Stimulated activated CD4-positive, alpha-beta T cell treated with anti-CD3 and anti-CD28 coated beads, Interleukin-4, amount 100 ng/mL, for 4 hours (primary cell): ENCODE data around the gene C10orf67.
"Not testable (repeated sequence)": the region's sequence is repeated elsewhere in the genome, so short reads cannot be mapped to it uniquely, and the experiment has no call there.

ENCODE experiments used
- DNase-seq, 2 experiments: peaks; one replicate each; pipeline ENCODE4 v3.0.0-alpha.2; 2020

Gene C10orf67

DNA sequence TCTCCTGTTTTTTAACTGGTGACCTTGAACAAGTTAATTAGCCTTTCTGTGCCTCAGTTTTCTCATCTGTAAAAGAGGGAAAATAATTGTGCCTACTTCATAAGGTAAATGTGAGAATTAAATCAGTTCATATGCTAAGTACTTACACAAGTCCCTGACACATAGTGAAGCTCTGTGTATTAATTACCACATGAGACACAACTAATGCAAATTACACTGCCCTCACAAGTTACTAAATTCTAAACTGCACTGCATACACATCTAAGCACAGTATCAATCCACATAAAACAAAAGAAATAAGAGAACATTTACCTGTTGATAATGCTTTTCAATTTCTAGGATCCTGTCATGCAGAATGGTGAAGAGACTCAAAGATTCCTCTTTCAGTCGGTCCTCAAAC is 22.5 kb downstream of the C10orf67 start:
- no peak for DNase-seq

DNA sequence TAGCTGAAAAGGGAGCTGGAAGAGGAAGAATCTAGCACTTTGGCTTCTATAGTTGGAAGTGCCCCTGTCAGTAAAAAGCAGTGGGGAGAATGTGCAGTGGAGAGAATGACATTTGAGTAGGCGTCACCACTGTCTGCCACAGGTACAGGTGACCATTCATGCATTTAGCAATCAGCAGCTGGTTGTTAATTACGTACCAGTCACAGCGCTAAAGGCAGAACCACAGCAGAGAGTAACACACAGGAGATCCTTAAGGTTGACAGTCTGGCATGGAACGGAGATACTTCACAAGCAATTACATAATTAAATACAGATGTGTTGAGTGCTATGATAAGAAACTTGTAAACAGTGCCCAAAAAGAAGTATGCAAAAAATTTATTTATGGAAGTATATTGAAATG is 24.8 kb downstream of the C10orf67 start:
- no peak for DNase-seq

DNA sequence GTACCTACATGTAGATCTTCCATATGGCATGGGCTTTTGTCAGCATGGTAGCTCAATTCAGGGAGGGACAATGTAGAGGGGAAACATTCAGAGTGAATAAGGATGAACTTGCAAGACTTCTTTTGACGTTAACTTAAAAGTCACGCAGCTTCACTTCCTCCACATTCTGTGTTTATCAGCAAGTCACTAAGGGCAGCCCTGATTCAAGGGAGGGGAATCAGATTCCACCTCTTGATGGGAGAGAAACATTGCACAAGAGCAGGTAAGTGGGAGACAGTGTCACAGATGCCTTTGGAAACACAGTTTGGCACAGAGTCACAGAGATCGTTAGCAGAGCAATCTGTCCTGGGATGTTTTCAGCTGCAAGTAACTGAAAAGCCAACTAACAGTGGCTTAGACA is 26.2 kb downstream of the C10orf67 start:
- no peak for DNase-seq

DNA sequence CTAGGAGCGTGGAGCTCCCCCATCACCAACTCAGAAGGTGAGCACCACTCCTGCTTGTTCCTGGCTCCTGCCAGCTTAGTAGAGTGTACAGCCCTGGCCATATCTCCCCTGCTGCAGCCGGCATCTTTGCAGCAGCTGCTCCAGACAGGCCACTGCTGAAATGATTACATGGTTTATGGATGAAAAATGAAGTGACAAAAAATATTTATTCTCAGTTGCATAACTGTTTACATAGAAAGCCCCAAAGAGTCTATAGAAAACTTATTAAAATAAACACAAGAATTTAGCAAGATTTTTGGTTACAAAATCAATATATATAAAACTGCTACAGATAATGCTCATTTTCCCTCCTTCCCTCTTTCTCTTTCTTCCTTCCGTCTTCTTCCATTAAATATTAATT is 27.2 kb downstream of the C10orf67 start:
- DNase-seq = no peak

DNA sequence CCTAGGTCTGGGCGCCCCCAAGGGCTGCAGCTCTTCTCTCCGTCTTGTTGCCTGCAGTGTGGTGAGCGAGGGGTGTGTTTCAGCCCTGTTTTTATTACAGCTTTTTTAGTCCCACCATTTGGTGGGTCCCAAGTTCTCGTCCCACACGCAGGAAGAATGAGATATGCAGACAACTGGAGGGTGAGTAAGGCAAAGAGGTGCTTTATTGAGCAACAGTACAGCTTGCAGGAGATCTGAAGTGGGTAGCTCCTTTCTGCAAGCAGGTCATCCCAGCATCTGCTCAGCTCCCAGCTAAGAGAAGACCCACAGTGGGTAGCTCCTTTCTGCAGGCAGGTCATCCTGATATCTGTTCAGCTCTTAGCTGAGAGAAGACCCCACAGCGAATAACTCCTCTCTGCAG is 28.2 kb downstream of the C10orf67 start:
- no peak for DNase-seq

DNA sequence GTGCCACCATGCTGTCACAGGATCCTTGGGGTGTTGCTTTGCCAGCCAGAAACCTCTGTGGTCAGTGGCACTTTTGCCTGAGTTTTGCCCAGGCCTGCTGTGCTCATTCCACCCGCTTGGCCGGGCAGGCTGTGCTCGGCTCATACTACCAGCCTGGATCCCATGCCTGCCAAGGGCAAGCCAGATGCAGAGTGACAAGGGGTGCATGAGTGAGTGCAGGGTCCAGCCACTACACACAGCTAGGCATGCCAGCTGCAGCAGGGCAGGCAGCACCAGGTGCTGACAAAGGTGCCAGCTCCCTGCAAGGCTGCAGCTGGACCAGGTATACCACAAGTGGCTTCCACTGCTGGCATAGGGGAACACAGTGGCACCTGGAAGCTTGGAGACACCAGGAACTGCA is 28.6 kb downstream of the C10orf67 start:
- DNase-seq = no peak

DNA sequence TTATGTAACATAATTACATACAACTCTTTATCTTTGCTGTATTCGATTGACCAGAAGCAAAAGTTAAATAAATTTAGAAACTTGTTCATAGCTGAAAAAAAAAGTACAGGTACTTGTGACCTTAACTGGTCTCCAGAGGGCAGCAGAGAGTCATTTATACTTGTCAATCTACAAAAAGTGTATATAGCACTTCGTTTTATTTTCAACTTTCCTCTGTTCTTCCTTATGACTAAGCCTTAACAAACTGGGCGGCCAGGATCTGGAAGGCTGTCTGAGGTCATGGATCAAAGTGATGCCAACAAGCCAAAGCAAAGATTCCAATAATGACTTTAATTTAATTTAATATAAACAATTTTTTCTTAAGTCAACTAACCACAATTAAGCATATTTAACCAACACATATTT is 29.8 kb downstream of the C10orf67 start:
- peak; percentile 15 to 27 for DNase-seq

DNA sequence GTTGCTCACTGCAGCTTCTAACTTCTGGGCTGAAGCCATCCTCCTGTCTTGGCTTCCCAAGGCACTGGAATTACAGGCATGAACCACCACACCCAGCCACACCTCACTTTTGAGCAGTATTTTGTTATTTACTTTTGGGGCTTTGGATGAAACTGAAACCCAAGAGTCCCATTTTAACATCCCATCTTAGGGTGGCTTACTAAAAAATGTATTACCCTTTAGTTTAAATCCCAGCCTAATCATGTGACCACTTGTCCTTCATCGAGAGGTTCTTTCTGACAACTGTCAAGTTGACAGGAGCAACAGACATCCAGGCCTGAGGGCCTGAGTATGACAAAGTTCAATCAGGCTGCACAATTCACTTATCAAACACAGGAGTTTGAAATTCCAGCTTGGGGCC is 33.6 kb downstream of the C10orf67 start:
- DNase-seq = no peak

DNA sequence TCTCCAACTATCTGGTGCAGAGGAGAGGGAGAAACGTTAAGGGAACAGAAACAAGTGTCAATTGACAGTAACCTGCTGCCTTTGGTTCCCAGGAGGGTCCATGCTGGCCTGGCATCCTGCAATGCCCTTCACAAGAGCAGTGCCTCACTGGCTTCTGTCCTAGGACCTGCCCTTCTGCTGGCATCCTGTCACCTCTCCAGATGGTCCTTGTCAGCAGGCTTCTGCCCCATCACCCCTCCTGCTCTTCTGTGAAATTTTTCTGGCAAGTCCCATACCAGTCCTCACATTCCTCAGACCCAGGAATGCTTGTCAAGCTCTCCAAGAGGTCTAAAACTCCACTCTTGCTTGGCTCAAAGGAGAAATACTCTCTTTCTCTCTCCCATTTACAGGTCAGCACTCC is 34.2 kb downstream of the C10orf67 start:
- DNase-seq = no peak

DNA sequence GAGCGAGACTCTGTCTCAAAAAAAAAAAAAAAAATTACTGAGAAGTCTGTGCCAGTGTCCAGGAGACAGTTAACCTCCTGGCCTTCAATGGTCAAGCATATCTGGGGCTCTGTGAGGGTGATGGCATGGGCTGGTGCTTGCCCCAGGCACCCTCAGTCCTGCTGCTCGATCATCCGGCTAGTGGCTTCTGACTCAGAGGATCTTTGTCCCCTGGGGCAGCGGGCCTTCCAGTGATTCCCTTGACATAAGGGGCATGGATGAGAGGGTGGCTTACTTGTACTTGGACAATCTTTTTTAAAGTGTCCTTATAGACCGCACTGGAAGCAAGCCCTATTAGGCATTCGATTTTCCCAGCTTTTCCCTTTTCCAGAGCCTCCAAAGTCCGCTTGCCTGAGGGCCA is 44.6 kb downstream of the C10orf67 start:
- DNase-seq = not testable (repeated sequence)

DNA sequence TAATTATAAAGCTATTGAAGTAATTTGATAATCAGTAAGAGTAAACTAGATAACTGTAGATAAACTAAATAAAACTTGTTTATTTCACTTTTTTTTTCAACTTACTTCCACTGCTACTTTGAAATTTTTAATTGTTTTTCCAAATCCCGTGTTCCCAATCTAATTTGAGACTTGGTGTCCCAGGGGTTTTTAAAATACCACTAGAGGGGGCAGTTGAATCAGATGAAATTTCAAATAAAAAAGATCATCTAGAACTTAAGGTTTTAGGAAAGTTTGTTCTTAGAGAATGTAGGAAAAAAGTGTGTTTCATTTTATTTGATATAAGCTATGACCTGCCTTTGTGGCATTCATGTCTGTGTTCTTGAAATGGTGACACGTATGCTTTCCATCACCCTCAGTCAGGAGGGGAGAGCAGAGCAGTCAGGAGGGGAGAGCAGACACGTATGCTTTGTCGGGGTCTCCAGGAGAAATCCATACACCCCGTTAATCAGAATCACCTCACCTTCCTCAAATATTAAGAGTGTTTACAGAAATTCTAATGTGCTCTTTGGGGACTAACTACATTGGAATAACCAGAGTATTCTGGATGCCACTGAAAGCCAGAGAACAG is 49.9 kb downstream of the C10orf67 start:
- no peak for DNase-seq

DNA sequence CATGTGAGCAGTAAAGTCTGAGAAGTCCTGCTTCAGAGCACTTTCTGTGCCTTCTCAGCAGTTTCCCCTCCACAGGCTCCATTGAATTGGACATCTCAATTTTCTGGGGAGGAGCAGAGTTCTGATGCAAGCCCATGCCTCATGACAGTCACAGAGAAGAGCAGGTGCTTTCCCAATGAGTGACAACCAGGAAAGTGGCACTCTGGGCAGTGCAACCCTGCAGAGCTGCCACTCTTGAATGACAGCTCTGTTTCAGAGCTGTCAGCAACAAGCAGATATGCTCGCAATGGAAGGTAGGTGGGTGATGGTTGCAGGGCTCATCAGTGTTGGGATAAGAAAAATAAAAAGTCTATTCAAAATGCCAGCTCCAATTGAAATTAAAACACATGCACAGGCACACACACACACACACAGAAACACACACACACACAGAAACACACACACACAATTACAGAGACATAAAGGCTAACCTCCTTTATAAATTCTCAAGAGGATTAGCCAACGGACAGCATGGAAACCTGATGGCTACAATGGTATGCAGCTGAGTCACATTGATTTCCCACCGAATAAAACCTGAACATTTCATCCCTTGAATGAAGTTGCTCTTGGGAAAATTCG is 50.5 kb downstream of the C10orf67 start:
- no peak for DNase-seq

DNA sequence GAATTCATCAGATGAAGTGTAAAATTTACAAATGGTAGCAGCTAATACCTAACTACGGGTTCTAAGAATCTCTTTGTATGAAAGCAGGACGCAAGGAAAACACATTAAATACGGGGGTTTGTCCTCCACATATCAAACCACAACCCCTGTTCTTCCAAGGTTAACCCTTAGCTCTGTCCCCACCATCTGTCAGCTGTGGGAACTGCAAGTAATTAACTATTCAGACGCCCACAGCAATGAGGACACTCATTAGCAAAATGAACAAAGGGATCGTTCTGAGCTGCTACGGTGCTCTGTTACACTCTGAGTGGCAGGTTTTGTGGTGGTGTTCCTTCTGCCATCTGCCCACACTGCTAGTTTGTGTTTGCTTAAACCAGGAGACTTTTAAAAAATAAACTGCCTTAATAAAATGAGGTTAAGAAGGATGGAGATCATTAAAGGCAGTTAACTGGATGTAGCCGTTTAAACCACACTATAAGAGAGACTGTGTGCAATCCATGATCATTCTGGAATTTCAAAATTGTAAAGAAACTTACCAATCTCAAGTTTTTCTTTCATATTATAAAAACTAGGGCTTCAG is 51.4 kb downstream of the C10orf67 start:
- peak in 1 of 2 experiments; percentile 9 for DNase-seq

DNA sequence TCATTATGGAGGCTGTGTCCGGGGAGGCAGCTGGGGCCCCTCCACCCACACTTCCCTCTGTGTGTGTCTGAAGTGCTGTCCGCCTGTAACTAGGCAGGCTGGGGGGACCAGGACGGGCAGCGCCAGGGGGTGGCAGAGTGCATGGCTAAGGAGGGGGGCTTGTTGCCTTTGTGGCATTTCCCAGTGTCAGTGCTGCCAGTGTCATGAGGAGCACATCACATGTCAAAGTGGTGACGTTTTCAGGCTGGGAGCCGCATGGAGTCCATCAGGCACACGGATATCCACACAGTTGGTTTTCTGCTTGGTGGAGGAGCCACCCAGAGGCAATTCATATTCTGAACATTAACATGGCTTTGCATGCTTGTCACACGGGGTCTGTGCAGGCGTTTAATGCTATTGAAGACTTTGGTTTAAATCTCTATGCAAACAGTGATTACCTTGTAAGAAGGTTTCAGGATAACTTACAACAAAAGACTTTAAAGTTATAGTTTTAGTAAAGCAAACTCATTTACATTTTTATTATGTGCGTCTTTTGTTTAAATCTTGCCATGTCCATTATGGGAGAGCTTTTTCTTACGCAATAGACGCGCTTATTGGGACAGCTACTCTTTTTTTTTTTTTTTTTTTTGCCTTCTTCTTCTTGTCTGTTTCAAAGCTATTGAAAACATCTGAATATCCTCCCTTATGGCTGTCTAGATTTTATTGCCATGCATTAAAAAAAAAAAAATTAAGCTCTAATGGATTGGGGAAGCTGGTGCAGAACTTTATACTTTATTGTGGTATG is 52.9 kb downstream of the C10orf67 start:
- no peak for DNase-seq

DNA sequence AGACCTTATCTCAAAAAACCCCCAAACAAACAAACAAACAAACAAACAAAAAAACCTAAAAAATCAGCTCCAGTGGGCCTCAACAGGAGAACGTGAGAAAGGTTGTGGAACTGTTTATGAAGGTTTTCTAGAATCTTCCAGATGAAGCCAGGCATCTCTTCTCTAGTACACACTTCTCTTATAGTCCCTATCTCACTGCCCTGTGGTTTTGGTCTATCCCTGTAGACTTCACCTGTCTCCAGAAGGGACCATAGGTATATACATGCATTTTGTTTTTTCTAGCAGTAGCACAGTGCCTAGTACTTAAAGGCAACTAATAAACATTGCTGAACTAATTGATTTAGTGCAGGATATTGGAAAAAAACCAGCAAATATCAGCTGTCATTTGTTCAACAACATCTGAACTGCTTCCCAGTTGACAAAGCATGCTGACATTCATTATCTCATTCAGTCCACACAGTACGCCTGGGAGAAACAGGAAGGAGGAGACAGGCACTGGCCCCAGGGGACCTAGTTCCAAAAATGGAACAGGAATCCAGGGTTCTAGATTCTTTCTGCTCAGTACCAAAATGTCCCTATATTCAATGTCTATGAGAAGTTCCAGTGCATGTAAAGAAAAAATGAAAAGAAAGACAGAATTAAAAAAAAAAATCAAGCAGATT is 59.8 kb downstream of the C10orf67 start:
- no peak for DNase-seq

DNA sequence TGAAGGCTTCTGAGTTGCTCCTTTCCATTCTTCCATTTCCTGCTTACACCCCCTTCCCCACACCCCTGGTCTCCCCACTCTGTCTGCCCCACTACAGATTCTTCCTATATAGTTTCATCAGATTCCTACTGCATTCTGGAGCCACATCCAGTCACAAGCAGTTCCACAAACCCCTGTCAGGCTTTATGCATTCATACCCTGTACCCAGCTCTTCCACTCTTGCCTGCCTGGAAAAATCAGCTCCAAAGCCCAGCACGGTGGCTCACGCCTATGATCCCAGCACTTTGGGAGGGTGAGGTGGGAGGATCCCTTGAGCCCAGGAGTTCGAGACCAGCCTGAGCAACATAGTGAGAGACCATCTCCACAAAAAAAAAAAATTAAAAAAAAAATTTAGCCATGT is 60.4 kb downstream of the C10orf67 start:
- no peak for DNase-seq

DNA sequence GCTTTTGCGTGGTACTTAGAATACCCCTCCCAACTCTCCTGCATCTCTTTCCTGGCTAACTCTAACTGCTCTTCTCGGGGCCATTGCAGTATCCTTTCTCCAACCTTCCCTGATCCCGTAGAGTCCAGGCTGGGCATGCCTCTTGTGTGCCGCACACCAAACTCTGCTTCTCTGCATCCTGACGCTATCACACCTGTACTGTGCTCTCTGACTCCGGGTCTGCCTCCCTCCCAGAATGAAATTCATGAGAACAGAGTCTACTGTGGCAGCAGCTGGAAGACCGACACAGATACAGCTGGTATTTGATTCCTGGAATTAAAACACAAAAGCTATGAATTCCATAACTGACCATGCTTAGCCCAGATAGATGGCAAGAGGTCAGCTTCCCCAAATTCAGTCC is 60.9 kb downstream of the C10orf67 start:
- no peak for DNase-seq

DNA sequence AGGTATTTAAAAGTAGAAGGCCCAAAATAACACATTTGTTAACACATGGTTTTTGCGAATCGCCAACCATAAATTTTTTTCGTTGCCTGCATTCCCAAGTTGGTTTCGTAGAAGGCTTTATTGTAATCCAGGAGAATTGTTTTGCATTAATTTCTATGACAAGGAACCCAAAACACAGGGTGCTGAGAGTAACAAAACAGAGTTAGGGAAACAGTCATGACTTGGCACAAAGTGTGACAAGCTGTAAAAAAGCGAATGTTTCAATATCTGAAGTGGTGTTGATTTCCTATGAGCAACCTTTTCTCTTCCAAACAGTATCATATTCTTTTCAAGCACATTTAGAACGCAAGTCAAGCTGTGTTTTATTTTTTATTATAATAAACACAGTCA is 63.6 kb downstream of the C10orf67 start:
- DNase-seq = no peak

DNA sequence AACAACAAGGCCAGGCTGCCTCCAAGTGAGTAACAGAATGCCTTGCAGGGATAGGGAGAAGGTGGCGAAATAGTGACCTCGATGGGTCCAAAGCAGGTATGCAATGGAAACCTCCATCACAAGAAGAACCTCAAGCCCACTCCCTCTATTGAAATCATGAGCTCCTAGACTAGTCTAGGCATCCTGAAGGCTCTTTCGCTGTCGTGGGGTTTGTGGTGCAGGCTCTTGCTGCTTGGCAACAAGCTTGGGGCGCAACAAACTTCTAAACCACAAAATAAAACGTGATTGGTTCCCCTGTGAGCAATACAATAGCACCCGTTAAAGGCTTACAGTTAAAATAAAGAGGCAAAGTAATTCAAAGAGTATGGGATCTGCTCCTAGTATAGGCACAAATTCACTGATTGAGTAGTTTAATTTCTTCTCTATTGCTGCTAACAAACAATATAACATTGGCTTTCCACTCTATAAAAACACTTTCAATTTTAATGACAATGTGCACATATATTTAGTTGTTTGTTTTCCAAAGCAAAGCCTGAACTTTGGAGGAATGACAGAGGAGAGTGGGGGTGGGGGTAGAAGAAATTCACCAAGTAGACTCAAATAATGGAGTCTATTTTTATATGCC is 64.1 kb downstream of the C10orf67 start:
- DNase-seq = no peak

DNA sequence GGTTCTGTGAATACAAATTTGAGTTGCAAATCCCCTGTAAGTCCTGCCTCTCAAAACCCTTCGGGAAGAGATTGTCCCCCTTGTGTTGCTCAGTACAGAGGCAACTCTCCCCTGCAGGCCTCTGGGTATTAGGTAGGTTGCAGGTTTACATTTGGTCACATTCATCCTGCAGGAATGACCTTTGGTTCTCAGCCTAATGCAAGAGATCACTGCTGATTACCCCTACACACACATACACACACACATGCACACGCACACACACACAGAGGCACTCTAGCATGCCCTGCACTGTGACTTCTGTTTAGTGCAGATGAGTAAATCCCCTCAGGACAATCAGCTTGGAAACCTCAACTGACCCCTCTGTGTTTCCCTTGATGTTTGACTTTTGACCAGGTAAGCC is 69.2 kb downstream of the C10orf67 start:
- no peak for DNase-seq

DNA sequence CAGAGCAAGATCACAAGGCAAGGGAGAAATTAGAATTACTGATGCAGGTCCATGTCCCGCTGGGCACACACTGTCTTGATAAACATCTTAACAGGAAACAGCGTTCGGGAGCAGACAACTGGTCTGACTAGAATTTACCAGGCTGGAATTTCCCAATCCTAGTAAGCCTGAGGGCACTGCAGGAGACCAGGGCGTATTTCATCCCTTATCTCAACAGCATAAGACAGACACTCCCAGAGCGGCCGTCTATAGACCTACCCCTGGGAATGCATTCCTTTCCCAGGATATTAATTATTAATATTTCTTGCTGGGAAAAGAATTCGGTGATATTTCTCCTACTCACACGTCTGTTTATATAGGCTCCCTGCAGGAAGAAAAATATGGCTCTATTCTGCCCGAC is 70.4 kb downstream of the C10orf67 start:
- not testable (repeated sequence) for DNase-seq

DNA sequence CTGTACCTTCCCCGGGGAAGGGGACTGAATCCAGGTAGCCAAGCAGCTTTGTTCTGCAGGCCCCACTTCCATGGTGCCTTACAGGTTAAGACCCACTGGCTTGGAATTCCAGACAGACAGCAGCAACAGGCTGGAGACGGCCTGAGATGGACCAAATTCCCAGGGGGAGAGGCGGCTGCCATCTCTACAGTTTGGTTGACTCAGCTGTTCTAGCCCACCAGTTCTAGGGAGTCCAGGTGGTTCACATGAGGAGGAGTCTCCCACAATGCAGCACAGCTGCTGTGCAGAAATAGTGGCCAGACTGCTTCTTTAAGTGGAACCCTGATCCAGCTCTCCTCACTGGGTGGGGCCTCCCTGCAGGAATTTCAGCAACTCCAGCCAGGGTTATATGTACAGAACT is 74.1 kb downstream of the C10orf67 start:
- DNase-seq = no peak
